MCF 10A (cell line): ENCODE data around the gene ZMIZ1. TPM values are rescaled to one million over a fixed set of nuclear protein-coding genes. Genes with fewer than 3 reads are reported as not detected.

Experiments used
- BruUV-seq: library from RNA; stranded (reverse); fragments of 400-500 nt; replicated peaks from 2 replicates; lab custom pipeline; 2021; lab: Mats Ljungman, UMichigan
- CTCF ChIA-PET: fragments of 300-600 bp; sonication (Branson Sonifier 250); formaldehyde crosslinking; extraction: SDS; loops from one replicate; lab custom pipeline; 2021; ENCODE audit warnings: antibody characterized with exemption, inconsistent platforms; lab: Yijun Ruan, JAX
- POLR2A ChIA-PET: fragments of 300-600, 350-650 bp; sonication (Branson Sonifier 250); formaldehyde crosslinking; extraction: SDS; loops from one replicate; lab custom pipeline; 2020; ENCODE audit warnings: antibody characterized with exemption, inconsistent platforms; lab: Yijun Ruan, JAX
- DNase-seq: peaks from one replicate; pipeline ENCODE4 v3.0.0-alpha.2; 2018; ENCODE audit not compliant: unreplicated experiment
- H3K27ac Mint-ChIP-seq: one replicate; pipeline ENCODE4 v1.8.0; 2022; ENCODE audit warnings: mild to moderate bottlenecking, low read depth, mixed read lengths; ENCODE audit not compliant: unreplicated experiment
- H3K27me3 Mint-ChIP-seq: one replicate; pipeline ENCODE4 v1.8.0; 2022; ENCODE audit warnings: mixed read lengths; ENCODE audit not compliant: insufficient read depth, unreplicated experiment
- H3K36me3 Mint-ChIP-seq: one replicate; pipeline ENCODE4 v1.8.0; 2022; ENCODE audit warnings: mild to moderate bottlenecking, moderate library complexity, mixed read lengths; ENCODE audit not compliant: insufficient read depth, unreplicated experiment
- H3K4me1 Mint-ChIP-seq: one replicate; pipeline ENCODE4 v1.8.0; 2022; ENCODE audit warnings: mixed read lengths; ENCODE audit not compliant: insufficient read depth, unreplicated experiment
- H3K4me3 Mint-ChIP-seq: one replicate; pipeline ENCODE4 v1.8.0; 2022; ENCODE audit warnings: mild to moderate bottlenecking, moderate library complexity, mixed read lengths; ENCODE audit not compliant: unreplicated experiment
- H3K9me3 Mint-ChIP-seq: one replicate; pipeline ENCODE4 v1.8.0; 2022; ENCODE audit warnings: mixed read lengths; ENCODE audit not compliant: unreplicated experiment
- CTCF ChIP-seq: fragments of 200-600 bp; IDR thresholded peaks from one replicate; pipeline ENCODE4 v1.8.0; 2022; ENCODE audit warnings: antibody characterized with exemption, mild to moderate bottlenecking; ENCODE audit not compliant: unreplicated experiment
- intact Hi-C: fragments of 100-400 bp; cut with micrococcal nuclease; formaldehyde crosslinking; loops from 2 replicates; pipeline ENCODE4 v1.14.1; 2022
- total RNA-seq: library from RNA; stranded (reverse); gene quantifications from 2 replicates; pipeline ENCODE4 v1.2.3, GENCODE V29; 2022

The ZMIZ1 gene
- total RNA-seq, 1 experiment from 2014 or later = 15.5 TPM

GRCh38 chr10:79179164-79179956 lies 110.6 kb downstream of the ZMIZ1 start:
- no peaks in the 10 kb centered on the region for H3K27me3 Mint-ChIP-seq
- no peak overlapping the region for H3K4me3 Mint-ChIP-seq
- intact Hi-C loops = no loop called here
- no peak overlapping the region for H3K27ac Mint-ChIP-seq
- DNase-seq = no peak
- H3K9me3 Mint-ChIP-seq = no peaks in the 10 kb centered on the region
- no peak for TF ChIP-seq CTCF
- POLR2A ChIA-PET = no interaction called here
- BruUV-seq = no TSS peak
- CTCF ChIA-PET = interaction anchor here (0.6 to 3.2 kb wide), 3 partner anchors 17 to 172 kb away, joined by 3 to 12 read pairs (median 3); no protein-coding TSS in a partner anchor
- peaks cover 19% of the 10 kb centered on the region for H3K36me3 Mint-ChIP-seq
- H3K4me1 Mint-ChIP-seq = peaks cover 28% of the 10 kb centered on the region

GRCh38 chr10:79179957-79180309 lies 111.2 kb downstream of the ZMIZ1 start:
- H3K36me3 Mint-ChIP-seq = peaks cover 19% of the 10 kb centered on the region
- TF ChIP-seq CTCF = no peak
- no peaks in the 10 kb centered on the region for H3K9me3 Mint-ChIP-seq
- ChIA-PET POLR2A (no interaction called here), CTCF (interaction anchor here (0.6 to 3.2 kb wide), 2 partner anchors 16 to 61 kb away, joined by 3 to 12 read pairs; no protein-coding TSS in a partner anchor)
- H3K27ac Mint-ChIP-seq = no peak overlapping the region
- no TSS peak for BruUV-seq
- intact Hi-C loops = no loop called here
- DNase-seq = no peak
- H3K4me1 Mint-ChIP-seq = peaks cover 30% of the 10 kb centered on the region
- H3K4me3 Mint-ChIP-seq = no peak overlapping the region
- H3K27me3 Mint-ChIP-seq = no peaks in the 10 kb centered on the region

GRCh38 chr10:79180414-79181221 lies 111.9 kb downstream of the ZMIZ1 start:
- H3K27ac Mint-ChIP-seq = no peak overlapping the region
- peaks cover 24% of the 10 kb centered on the region for H3K4me1 Mint-ChIP-seq
- H3K36me3 Mint-ChIP-seq = peaks cover 19% of the 10 kb centered on the region
- no TSS peak for BruUV-seq
- TF ChIP-seq CTCF = no peak
- DNase-seq = no peak
- no peaks in the 10 kb centered on the region for H3K9me3 Mint-ChIP-seq
- POLR2A ChIA-PET = interaction anchor here (0.6 kb wide), 2 partner anchors 16 to 18 kb away, joined by 3 to 4 read pairs; no protein-coding TSS in a partner anchor
- no peak overlapping the region for H3K4me3 Mint-ChIP-seq
- intact Hi-C loops = no loop called here
- CTCF ChIA-PET = interaction anchor here (0.7 kb wide), 1 partner anchor 110 kb away, joined by 5 read pairs; no protein-coding TSS in a partner anchor
- no peaks in the 10 kb centered on the region for H3K27me3 Mint-ChIP-seq

GRCh38 chr10:79181227-79181626 lies 112.5 kb downstream of the ZMIZ1 start:
- POLR2A ChIA-PET = interaction anchor here (0.6 kb wide), 1 partner anchor 17 kb away, joined by 3 read pairs; no protein-coding TSS in a partner anchor

More at GRCh38 chr10:79181227-79181626, 112.5 kb downstream of the ZMIZ1 start:
- H3K4me1 Mint-ChIP-seq = peaks cover 24% of the 10 kb centered on the region
- no peak for TF ChIP-seq CTCF
- intact Hi-C loops = no loop called here
- H3K4me3 Mint-ChIP-seq = no peak overlapping the region
- no TSS peak for BruUV-seq
- no peaks in the 10 kb centered on the region for H3K9me3 Mint-ChIP-seq
- no peak overlapping the region for H3K27ac Mint-ChIP-seq
- CTCF ChIA-PET = no interaction called here
- peaks cover 19% of the 10 kb centered on the region for H3K36me3 Mint-ChIP-seq
- DNase-seq = no peak
- no peaks in the 10 kb centered on the region for H3K27me3 Mint-ChIP-seq
